Body of pancreas (tissue), 4 donors: Measurements from ENCODE around the gene DNAH7.

ENCODE experiments used
- POLR2A ChIP-seq, 3 donors: fragments of 450-650 bp; IDR thresholded peaks; one replicate each; pipeline ENCODE4 v1.6.1; 2016; ENCODE audit warnings: antibody characterized with exemption in 3 of 3, mild to moderate bottlenecking in 2 of 3
- TF ChIP-seq, protein P1 (sequence below), 7 experiments: fragments of 450-650 bp in 4 of 7; fragments of 200-600 bp in 3 of 7; sonication (generic) in 3 of 7; IDR thresholded peaks; one replicate each; pipeline ENCODE4 v1.5.1; 2016 to 2019; ENCODE audit warnings: antibody characterized with exemption in 7 of 7

DNA sequence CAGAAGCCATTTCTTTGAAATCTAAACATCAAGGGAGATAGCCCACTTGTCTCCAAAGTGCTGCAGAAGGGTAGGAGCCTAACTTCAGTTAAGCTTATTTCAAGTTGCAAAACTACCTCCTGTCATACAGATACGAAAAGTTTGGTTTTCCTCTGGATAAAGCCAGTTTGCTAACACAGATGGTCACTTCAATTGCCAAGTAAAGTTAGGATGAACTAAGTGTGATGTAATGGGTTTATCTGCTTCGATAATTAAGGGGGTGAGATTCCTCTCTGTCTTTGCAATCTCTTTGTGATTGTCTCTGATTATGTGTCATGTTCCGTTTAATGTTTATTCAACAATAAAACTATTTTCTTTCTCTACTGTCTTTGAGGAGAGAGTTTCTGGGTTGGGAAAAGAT is 255.2 kb downstream of the DNAH7 start:
- TF ChIP-seq, protein P1, sequence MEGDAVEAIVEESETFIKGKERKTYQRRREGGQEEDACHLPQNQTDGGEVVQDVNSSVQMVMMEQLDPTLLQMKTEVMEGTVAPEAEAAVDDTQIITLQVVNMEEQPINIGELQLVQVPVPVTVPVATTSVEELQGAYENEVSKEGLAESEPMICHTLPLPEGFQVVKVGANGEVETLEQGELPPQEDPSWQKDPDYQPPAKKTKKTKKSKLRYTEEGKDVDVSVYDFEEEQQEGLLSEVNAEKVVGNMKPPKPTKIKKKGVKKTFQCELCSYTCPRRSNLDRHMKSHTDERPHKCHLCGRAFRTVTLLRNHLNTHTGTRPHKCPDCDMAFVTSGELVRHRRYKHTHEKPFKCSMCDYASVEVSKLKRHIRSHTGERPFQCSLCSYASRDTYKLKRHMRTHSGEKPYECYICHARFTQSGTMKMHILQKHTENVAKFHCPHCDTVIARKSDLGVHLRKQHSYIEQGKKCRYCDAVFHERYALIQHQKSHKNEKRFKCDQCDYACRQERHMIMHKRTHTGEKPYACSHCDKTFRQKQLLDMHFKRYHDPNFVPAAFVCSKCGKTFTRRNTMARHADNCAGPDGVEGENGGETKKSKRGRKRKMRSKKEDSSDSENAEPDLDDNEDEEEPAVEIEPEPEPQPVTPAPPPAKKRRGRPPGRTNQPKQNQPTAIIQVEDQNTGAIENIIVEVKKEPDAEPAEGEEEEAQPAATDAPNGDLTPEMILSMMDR (IDR thresholded peaks at IDR 0.05): no peak
- no peak for TF ChIP-seq POLR2A (IDR thresholded peaks at IDR 0.05)
